HCT116 (cell line): ENCODE measurements around the gene ALOXE3. TPM values are rescaled to one million over a fixed set of nuclear protein-coding genes. Genes with fewer than 3 reads are reported as not detected.
"Not testable (repeated sequence)": the region's sequence is repeated elsewhere in the genome, so short reads cannot be mapped to it uniquely, and the experiment has no call there.

Experiments
- ATAC-seq: fragments of 200-7000 bp; cut with Tn5 transposase; 2 replicates; pipeline ENCODE4 v1.9.1; 2020; ENCODE audit warnings: mild to moderate bottlenecking, moderate library complexity
- BruUV-seq: library from RNA; stranded (reverse); fragments of 400-500 nt; replicated peaks from 2 replicates; lab custom pipeline; 2021; lab: Mats Ljungman, UMichigan
- CTCF ChIA-PET: fragments of 300-600 bp; sonication (Branson Sonifier 250); formaldehyde crosslinking; loops from one replicate; lab custom pipeline; 2021; ENCODE audit warnings: antibody characterized with exemption; lab: Charles Lee
- POLR2A ChIA-PET: fragments of 300-600, 350-600 bp; sonication (Branson Sonifier 250); formaldehyde crosslinking; loops from one replicate; lab custom pipeline; 2021; ENCODE audit warnings: antibody characterized with exemption; lab: Charles Lee
- RAD21 ChIA-PET, 2 experiments: fragments of 300-600 bp; sonication (Branson Sonifier 250); formaldehyde crosslinking; loops; one replicate each; lab custom pipeline; 2023; ENCODE audit warnings: low total read pairs in 2 of 2; ENCODE audit not compliant: uncharacterized antibody in 2 of 2, unreplicated experiment in 2 of 2, low non-redundant PET in 1 of 2; lab: Charles Lee
- DNase-seq: peaks from one replicate; pipeline ENCODE4 v3.0.0-alpha.2; 2010; ENCODE audit warnings: low read depth, low spot score
- H2AFZ ChIP-seq: fragments of 200-600 bp; shearing (Covaris generic), sonication (generic); 2 replicates; pipeline ENCODE4 v1.6.1; 2017; ENCODE audit warnings: low read depth, mixed run types, mixed read lengths, antibody characterized with exemption, low read length; ENCODE audit not compliant: poor library complexity, severe bottlenecking
- H3K27ac ChIP-seq: 2 replicates; pipeline ENCODE4 v1.5.1; 2012; ENCODE audit warnings: low read depth, low read length
- H3K27me3 ChIP-seq: fragments of 200-600 bp; sonication (generic); 2 replicates; pipeline ENCODE4 v1.6.1; 2016; ENCODE audit warnings: mixed run types, low read length, mixed read lengths; ENCODE audit not compliant: insufficient read depth
- H3K36me3 ChIP-seq, 2 experiments: fragments of 200-500 bp in 1 of 2; fragments of 200-600 bp in 1 of 2; sonication (Bioruptor generic) in 1 of 2; sonication (generic) in 1 of 2; 2 replicates each; pipeline versions ENCODE4 v1.5.1 to v1.6.1; 2014 to 2016; ENCODE audit warnings: low read length in 2 of 2, inconsistent platforms in 1 of 2, mixed read lengths in 1 of 2, mixed run types in 1 of 2; ENCODE audit not compliant: insufficient read depth in 2 of 2, control insufficient read depth in 1 of 2
- H3K4me1 ChIP-seq, 2 experiments: fragments of 200-600 bp in 1 of 2; sonication (generic) in 1 of 2; 2 replicates each; pipeline versions ENCODE4 v1.5.1 to v1.6.1; 2012 to 2017; ENCODE audit warnings: low read length in 2 of 2, inconsistent platforms in 1 of 2, mild to moderate bottlenecking in 1 of 2, mixed read lengths in 1 of 2, mixed run types in 1 of 2, moderate library complexity in 1 of 2; ENCODE audit not compliant: insufficient read depth in 2 of 2, control insufficient read depth in 1 of 2
- H3K4me2 ChIP-seq: fragments of 200-600 bp; sonication (generic); 2 replicates; pipeline ENCODE4 v1.6.1; 2017; ENCODE audit warnings: mixed run types, low read length, mixed read lengths
- H3K4me3 ChIP-seq, 2 experiments: fragments of 200-600 bp in 1 of 2; sonication (generic) in 1 of 2; replicated peaks in 1 of 2; 2 replicates each; pipeline ENCODE4 v1.5.1; 2011 to 2016; ENCODE audit warnings: low read length in 2 of 2, control low read depth in 1 of 2, low read depth in 1 of 2, mild to moderate bottlenecking in 1 of 2, mixed read lengths in 1 of 2, mixed run types in 1 of 2
- H3K79me2 ChIP-seq: fragments of 200-600 bp; sonication (generic); 2 replicates; pipeline ENCODE4 v1.6.1; 2017; ENCODE audit warnings: mild to moderate bottlenecking, mixed run types, low read length, moderate library complexity, mixed read lengths; ENCODE audit not compliant: insufficient read depth
- H3K9ac ChIP-seq: fragments of 200-600 bp; sonication (generic); 2 replicates; pipeline ENCODE4 v1.6.1; 2016; ENCODE audit warnings: low read length, mixed read lengths
- H3K9me2 ChIP-seq: fragments of 200-600 bp; sonication (generic), shearing (Covaris generic); 2 replicates; pipeline ENCODE4 v1.6.1; 2017; ENCODE audit warnings: mixed run types, mild to moderate bottlenecking, moderate library complexity; ENCODE audit not compliant: insufficient read depth
- H3K9me3 ChIP-seq, 2 experiments: fragments of 200-500 bp in 1 of 2; fragments of 200-600 bp in 1 of 2; sonication (Bioruptor generic) in 1 of 2; sonication (generic) in 1 of 2; 2 replicates each; pipeline ENCODE4 v1.6.1; 2014 to 2017; ENCODE audit warnings: low read length in 2 of 2, mixed read lengths in 2 of 2, inconsistent platforms in 1 of 2, low read depth in 1 of 2, mild to moderate bottlenecking in 1 of 2, mixed run types in 1 of 2, moderate library complexity in 1 of 2; ENCODE audit not compliant: control insufficient read depth in 1 of 2, insufficient read depth in 1 of 2
- H4K20me1 ChIP-seq: fragments of 200-600 bp; sonication (generic), shearing (Covaris generic); 2 replicates; pipeline ENCODE4 v1.6.1; 2017; ENCODE audit warnings: mixed run types, mild to moderate bottlenecking, moderate library complexity; ENCODE audit not compliant: insufficient read depth
- EGR1 ChIP-seq: IDR thresholded peaks from 2 replicates; pipeline ENCODE4 v1.6.1; 2012; ENCODE audit warnings: low read depth
- JUND ChIP-seq: IDR thresholded peaks from 2 replicates; pipeline ENCODE4 v1.6.1; 2012
- POLR2AphosphoS5 ChIP-seq: IDR thresholded peaks from 2 replicates; pipeline ENCODE4 v1.6.1; 2011; ENCODE audit warnings: mild to moderate bottlenecking, low read depth, low read length, moderate library complexity
- ZFX ChIP-seq: fragments of 450-650 bp; IDR thresholded peaks from 2 replicates; pipeline ENCODE4 v1.6.1; 2017
- intact Hi-C: fragments of 100-400 bp; cut with micrococcal nuclease; formaldehyde crosslinking; loops from 2 replicates; pipeline ENCODE4 v1.10.0; 2022
- total RNA-seq: library from RNA; stranded (reverse); gene quantifications from one replicate; pipeline ENCODE4 v1.2.1, GENCODE V29; 2021; ENCODE audit not compliant: unreplicated experiment
- TF ChIP-seq, protein P1 (sequence below): IDR thresholded peaks from 2 replicates; pipeline ENCODE4 v1.6.1; 2011; ENCODE audit warnings: mild to moderate bottlenecking, low read length, moderate library complexity; ENCODE audit not compliant: insufficient replicate concordance; ENCODE audit errors: extremely low read depth

ALOXE3 gene
- total RNA-seq, 1 experiment from 2014 or later: 3.5 TPM

DNA sequence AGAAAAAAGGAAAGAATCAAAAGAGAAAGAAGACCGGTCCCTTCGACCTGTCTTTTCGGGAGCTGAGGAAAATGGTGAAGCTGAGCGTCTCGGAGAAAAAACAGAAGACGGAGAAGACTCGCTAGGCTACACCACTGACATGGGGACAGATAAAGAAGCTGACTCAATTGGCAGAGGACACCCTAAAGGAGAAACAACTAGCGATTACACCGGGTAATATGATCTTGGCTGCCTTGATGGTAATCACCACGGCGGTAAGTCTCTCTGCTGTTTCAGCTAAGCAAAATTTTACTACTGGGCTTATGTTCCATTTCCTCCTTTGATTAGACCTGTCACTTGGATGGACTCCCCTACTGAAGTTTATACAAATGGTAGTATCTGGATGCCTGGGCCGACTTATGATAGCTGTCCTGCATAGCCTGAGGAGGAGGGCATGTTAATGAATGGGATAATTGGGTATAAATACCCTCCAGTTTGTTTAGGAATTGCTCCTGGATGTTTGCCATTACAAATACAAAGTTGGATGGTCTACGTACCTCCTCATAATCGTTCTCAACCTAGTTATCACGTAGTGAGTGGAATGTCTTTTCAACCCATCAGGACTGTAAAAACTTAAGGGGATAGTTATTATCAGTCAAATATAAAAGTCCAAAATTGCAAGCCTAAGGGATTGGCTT is 55.4 kb downstream of the ALOXE3 start (continued):
- no peak for TF ChIP-seq JUND

- H3K27ac ChIP-seq: no peak overlapping the region
- H3K79me2 ChIP-seq: no peaks in the 10 kb centered on the region
- no peak overlapping the region for H3K4me2 ChIP-seq
- RAD21 ChIA-PET: no interaction called here
- DNase-seq: no peak
- peaks cover 0 to 16% of the 10 kb centered on the region in 2 experiments; a peak in 3 of 4 replicates for H3K4me1 ChIP-seq
- no TSS peak for BruUV-seq
- TF ChIP-seq, protein P1, sequence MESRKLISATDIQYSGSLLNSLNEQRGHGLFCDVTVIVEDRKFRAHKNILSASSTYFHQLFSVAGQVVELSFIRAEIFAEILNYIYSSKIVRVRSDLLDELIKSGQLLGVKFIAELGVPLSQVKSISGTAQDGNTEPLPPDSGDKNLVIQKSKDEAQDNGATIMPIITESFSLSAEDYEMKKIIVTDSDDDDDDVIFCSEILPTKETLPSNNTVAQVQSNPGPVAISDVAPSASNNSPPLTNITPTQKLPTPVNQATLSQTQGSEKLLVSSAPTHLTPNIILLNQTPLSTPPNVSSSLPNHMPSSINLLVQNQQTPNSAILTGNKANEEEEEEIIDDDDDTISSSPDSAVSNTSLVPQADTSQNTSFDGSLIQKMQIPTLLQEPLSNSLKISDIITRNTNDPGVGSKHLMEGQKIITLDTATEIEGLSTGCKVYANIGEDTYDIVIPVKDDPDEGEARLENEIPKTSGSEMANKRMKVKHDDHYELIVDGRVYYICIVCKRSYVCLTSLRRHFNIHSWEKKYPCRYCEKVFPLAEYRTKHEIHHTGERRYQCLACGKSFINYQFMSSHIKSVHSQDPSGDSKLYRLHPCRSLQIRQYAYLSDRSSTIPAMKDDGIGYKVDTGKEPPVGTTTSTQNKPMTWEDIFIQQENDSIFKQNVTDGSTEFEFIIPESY: no peak
- TF ChIP-seq JUND (no peak), POLR2AphosphoS5 (no peak), ZFX (no peak), EGR1 (no peak)
- TF ChIP-seq, all 23 proteins: peak for 0
- ChIA-PET POLR2A (interaction anchor here (0.9 kb wide), 1 partner anchor 111 kb away, joined by 4 read pairs; no protein-coding TSS in a partner anchor), CTCF (interaction anchor here (1.1 to 3.6 kb wide), 2 partner anchors 11 to 17 kb away, joined by 5 to 29 read pairs; no protein-coding TSS in a partner anchor)
- no peak for ATAC-seq
- intact Hi-C loops: loop anchor here (5.0 kb wide), 4 partner anchors 240 to 725 kb away; partner anchors contain the start of gene RPL26
- no peak overlapping the region for H2AFZ ChIP-seq
- H3K9ac ChIP-seq: no peak overlapping the region
- H3K36me3 ChIP-seq: no peaks in the 10 kb centered on the region
- no peaks in the 10 kb centered on the region for H3K9me3 ChIP-seq
- no peaks in the 10 kb centered on the region for H4K20me1 ChIP-seq
- no peak overlapping the region for H3K4me3 ChIP-seq
- no peaks in the 10 kb centered on the region for H3K27me3 ChIP-seq
- H3K9me2 ChIP-seq: no peaks in the 10 kb centered on the region
Measured at GRCh38 chr17:8062435-8062806, 55.9 kb downstream of the ALOXE3 start.

DNA sequence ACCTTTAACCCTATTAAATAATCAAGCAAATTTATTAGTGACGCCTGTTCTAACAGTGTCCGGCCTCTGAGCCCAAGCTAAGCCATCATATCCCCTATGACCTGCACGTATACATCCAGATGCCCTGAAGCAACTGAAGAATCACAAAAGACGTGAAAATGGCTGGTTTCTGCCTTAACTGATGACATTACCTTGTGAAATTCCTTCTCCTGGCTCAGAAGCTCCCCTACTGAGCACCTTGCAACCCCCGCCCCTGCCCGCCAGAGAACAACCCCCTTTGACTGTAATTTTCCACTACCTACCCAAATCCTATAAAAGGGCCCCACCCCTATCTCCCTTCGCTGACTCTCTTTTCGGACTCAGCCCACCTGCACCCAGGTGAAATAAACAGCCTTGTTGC is 56.5 kb downstream of the ALOXE3 start:
- ChIA-PET POLR2A (interaction anchor here (0.9 kb wide), 1 partner anchor 111 kb away, joined by 4 read pairs; no protein-coding TSS in a partner anchor), CTCF (interaction anchor here (1.1 to 3.6 kb wide), 5 partner anchors 12 to 239 kb away, joined by 3 to 29 read pairs (median 10); partner anchors contain the start of gene ALOXE3)
- RAD21 ChIA-PET: not testable (repeated sequence)

More for the DNA sequence above, 56.5 kb downstream of the ALOXE3 start:
- H3K9me2 ChIP-seq, H3K79me2 ChIP-seq, H3K27ac ChIP-seq, H3K9me3 ChIP-seq, DNase-seq, BruUV-seq, H4K20me1 ChIP-seq, H2AFZ ChIP-seq, H3K4me2 ChIP-seq, H3K4me3 ChIP-seq, H3K36me3 ChIP-seq, H3K27me3 ChIP-seq, ATAC-seq, H3K9ac ChIP-seq: not testable (repeated sequence)
- intact Hi-C loops: loop anchor here (5.0 kb wide), 4 partner anchors 240 to 725 kb away; partner anchors contain the start of gene RPL26
- peaks cover 0 to 20% of the 10 kb centered on the region in 2 experiments; a peak in 3 of 4 replicates for H3K4me1 ChIP-seq
